Common myeloid progenitor, CD34-positive (primary cell): ENCODE measurements around the gene PRDM15.

Source experiments
- CTCF ChIA-PET: fragments of 350-600 bp; sonication (Branson Sonifier 250); formaldehyde crosslinking; loops from one replicate; lab custom pipeline; 2021; ENCODE audit warnings: antibody characterized with exemption; lab: Charles Lee
- POLR2A ChIA-PET: fragments of 350-600 bp; sonication (Branson Sonifier 250); formaldehyde crosslinking; loops from one replicate; lab custom pipeline; 2021; ENCODE audit warnings: antibody characterized with exemption; lab: Charles Lee
- DNase-seq, 3 donors: peaks; one replicate each; pipeline versions ENCODE4 v3.0.0 to v3.0.0-alpha.2; 2013
- H3K27ac ChIP-seq, 2 experiments: 1 replicate in 1 of 2; 2 replicates in 1 of 2; pipeline ENCODE4 v1.7.0; 2013; ENCODE audit warnings: inconsistent platforms in 2 of 2, low read length in 2 of 2, mild to moderate bottlenecking in 2 of 2, low read depth in 1 of 2, moderate library complexity in 1 of 2; ENCODE audit not compliant: severe bottlenecking in 2 of 2, insufficient read depth in 1 of 2, poor library complexity in 1 of 2
- H3K27me3 ChIP-seq, 5 experiments: replicated peaks in 2 of 5; 1 replicate in 3 of 5; 2 replicates in 2 of 5; pipeline versions ENCODE4 v1.6.1 to v1.7.0; 2013; ENCODE audit warnings: low read length in 4 of 5, mild to moderate bottlenecking in 2 of 5, moderate library complexity in 2 of 5, inconsistent platforms in 1 of 5; ENCODE audit not compliant: insufficient read depth in 5 of 5, control insufficient read depth in 4 of 5
- H3K36me3 ChIP-seq, 4 experiments: 1 replicate in 2 of 4; 2 replicates in 2 of 4; pipeline versions ENCODE4 v1.6.1 to v1.7.0; 2013; ENCODE audit warnings: low read length in 3 of 4, control low read depth in 1 of 4, mild to moderate bottlenecking in 1 of 4; ENCODE audit not compliant: control insufficient read depth in 4 of 4, insufficient read depth in 4 of 4
- H3K4me1 ChIP-seq, 4 experiments: 1 replicate in 3 of 4; 2 replicates in 1 of 4; pipeline versions ENCODE4 v1.6.1 to v1.7.1; 2013; ENCODE audit warnings: low read length in 3 of 4, mild to moderate bottlenecking in 3 of 4, control low read depth in 1 of 4, inconsistent platforms in 1 of 4, moderate library complexity in 1 of 4; ENCODE audit not compliant: control insufficient read depth in 4 of 4, insufficient read depth in 4 of 4; ENCODE audit errors: control extremely low read depth in 1 of 4
- H3K4me3 ChIP-seq, 7 experiments: 1 replicate in 4 of 7; 2 replicates in 3 of 7; pipeline versions ENCODE4 v1.5.1 to v1.7.0; 2013; ENCODE audit warnings: mild to moderate bottlenecking in 7 of 7, low read length in 6 of 7, moderate library complexity in 6 of 7, inconsistent platforms in 2 of 7, low read depth in 2 of 7, control low read depth in 1 of 7; ENCODE audit not compliant: insufficient read depth in 4 of 7, control insufficient read depth in 1 of 7; ENCODE audit errors: extremely low read depth in 1 of 7
- H3K9me3 ChIP-seq, 5 experiments: 1 replicate in 4 of 5; 2 replicates in 1 of 5; pipeline versions ENCODE4 v1.6.1 to v1.7.1; 2013; ENCODE audit warnings: low read length in 4 of 5, mild to moderate bottlenecking in 2 of 5, inconsistent platforms in 1 of 5, low read depth in 1 of 5, moderate library complexity in 1 of 5; ENCODE audit not compliant: control insufficient read depth in 4 of 5, insufficient read depth in 2 of 5; ENCODE audit errors: control extremely low read depth in 1 of 5
- WGBS: methylation state at CpG from one replicate; pipeline ENCODE4 v1.1.5; 2013; ENCODE audit not compliant: insufficient coverage; 5-methylcytosine and 5-hydroxymethylcytosine counted together

Gene PRDM15

DNA sequence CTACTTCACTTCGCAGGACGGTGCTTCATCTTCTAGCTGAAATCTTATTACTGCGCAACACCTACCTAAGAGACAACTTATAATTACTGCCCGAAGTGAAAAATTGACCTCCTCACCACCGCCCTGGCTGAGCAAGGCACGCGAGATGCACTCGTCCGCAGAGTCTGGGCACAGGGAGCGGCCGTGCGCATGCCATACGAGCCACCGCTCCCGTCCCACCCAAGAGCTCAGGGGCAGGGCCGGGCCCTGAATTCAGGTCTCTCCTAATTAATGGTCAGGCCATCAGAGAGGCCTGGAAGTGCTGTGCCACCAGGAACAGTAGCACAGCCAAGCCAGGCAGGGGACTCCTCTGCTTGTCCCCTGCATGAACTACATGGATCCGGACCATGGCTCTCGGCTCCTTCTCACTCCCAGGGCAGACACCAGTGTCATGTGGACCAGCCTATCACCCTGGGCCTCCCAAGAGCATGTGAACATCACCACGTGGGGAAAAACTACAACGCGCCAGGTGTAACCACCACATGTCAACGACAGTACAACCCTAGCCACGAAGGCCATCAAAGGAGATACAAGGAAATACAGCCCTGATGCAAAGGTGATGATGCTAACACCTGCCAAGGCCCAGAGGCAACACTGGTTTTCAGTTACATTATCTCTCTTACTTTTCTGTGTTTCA, 123.7 kb downstream of the PRDM15 start:
- Histone ChIP-seq H3K9me3 (no peaks in the 10 kb centered on the region), H3K27me3 (peaks cover 2 to 19% (median 10%) of the 10 kb centered on the region in 5 experiments), H3K36me3 (no peaks in the 10 kb centered on the region), H3K4me1 (peaks cover 0 to 2% (median 0%) of the 10 kb centered on the region in 4 experiments), H3K4me3 (no peak overlapping the region), H3K27ac (no peak overlapping the region)
- POLR2A ChIA-PET: no interaction called here
- CTCF ChIA-PET: interaction anchor here (1.2 kb wide), 1 partner anchor 10 kb away, joined by 3 read pairs; no protein-coding TSS in a partner anchor
- 94% methylated on average over 23 of the region's 23 CpGs for WGBS
- no peak for DNase-seq

DNA sequence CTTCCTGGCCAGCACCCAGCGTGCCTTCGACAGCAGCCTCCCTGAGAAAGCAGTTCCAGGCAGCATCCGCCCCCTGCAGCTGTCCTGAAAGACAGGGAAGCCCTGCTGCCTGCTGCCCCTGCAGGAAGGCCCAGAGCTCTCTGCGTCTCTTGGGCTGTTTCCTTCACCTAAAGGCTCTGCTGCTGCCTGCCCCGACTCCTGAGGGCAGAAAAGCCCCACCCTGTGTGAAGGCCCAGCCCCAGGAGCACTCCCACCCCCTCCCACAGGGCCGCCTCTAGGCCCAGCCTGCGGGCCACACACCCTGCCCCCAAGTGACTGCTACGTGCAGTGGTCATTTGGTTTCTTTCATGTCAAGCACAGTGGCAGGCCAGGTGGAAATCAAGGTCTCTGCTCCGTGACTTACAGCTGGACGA, 124.7 kb downstream of the PRDM15 start:
- ChIA-PET CTCF (no interaction called here), POLR2A (no interaction called here)
- DNase-seq: no peak
- Histone ChIP-seq H3K27ac (no peak overlapping the region), H3K36me3 (no peaks in the 10 kb centered on the region), H3K4me3 (no peak overlapping the region), H3K4me1 (peaks cover 0 to 2% (median 0%) of the 10 kb centered on the region in 4 experiments), H3K27me3 (peaks cover 0 to 10% (median 2%) of the 10 kb centered on the region in 5 experiments), H3K9me3 (no peaks in the 10 kb centered on the region)
- 96% methylated on average over 6 of the region's 10 CpGs for WGBS

DNA sequence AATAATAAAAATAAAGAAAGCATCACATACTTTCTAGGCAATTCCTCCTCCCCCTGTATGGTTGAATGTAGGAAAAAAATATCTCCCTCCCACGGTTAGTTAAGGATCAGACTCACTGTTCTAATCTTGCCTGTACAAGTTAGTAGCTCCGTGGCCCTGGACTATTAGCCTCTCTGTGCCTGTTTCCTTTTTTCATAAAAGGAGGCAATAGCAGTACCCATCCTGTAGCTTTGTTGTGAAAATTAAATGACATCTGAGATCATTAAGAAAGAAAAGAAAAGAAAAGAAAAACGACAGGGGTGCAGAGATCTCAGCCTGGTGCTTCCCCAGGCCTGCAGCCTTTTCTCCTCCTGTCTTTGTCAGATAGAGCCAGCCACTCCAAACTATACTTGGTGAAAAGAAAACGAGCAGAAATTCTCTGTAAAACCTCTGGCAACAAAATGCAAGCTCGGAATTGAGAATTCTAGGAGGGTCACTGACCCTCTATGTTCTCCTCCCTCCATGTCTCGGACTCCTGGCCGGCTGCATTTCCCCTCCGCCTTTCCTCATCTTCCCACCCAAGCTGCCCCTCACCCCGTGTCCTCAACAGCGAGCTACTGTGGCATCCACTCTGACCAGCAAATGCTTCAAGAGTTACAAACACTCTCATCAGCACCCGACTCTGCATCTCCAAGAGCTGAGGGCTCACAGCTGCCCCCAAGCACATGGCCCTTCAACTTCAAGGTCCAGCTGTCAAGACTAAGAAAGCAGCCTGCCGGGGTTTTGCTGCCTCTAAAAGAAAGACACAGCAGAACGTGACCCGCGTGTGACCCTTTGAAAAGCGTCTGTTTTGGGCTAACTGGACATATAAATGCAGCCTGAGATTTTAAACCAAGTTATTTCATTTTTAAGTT, 125.9 kb downstream of the PRDM15 start:
- DNase-seq: no peak
- Histone ChIP-seq H3K27ac (no peak overlapping the region), H3K4me1 (peaks cover 0 to 2% (median 0%) of the 10 kb centered on the region in 4 experiments), H3K27me3 (peaks cover 0 to 7% (median 2%) of the 10 kb centered on the region in 5 experiments), H3K4me3 (no peak overlapping the region), H3K36me3 (no peaks in the 10 kb centered on the region), H3K9me3 (no peaks in the 10 kb centered on the region)
- ChIA-PET POLR2A (no interaction called here), CTCF (interaction anchor here (2.1 kb wide), 1 partner anchor 10 kb away, joined by 10 read pairs; no protein-coding TSS in a partner anchor)
- 95% methylated on average over 9 of the region's 16 CpGs for WGBS

DNA sequence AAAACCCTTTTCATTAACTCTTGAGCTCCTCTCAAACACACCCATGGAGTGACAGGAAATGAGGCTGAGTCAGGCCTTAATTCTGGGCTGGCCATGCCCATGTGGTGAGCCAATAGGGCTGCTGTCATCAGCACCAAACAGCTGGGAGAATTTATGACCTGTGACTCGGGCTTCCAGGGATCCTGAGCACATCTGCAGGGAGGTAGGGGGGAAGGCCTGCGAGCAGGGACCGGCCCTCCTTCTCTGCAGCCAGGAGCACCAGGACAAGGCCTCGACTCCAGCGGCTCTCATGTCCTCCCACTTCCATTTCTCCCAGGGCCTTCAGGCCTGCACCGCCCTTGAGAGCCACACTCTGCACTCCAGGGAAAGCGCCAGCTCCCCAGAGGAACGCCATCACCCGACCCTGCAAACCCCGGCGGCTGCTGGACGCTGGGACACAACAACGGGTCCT, 126.9 kb downstream of the PRDM15 start:
- DNase-seq: no peak
- peaks cover 0 to 2% (median 0%) of the 10 kb centered on the region in 4 experiments for H3K4me1 ChIP-seq
- H3K36me3 ChIP-seq: no peaks in the 10 kb centered on the region
- POLR2A ChIA-PET: no interaction called here
- CTCF ChIA-PET: interaction anchor here (2.1 kb wide), 1 partner anchor 11 kb away, joined by 10 read pairs; no protein-coding TSS in a partner anchor
- peaks cover 0 to 9% (median 2%) of the 10 kb centered on the region in 5 experiments for H3K27me3 ChIP-seq
- H3K4me3 ChIP-seq: no peak overlapping the region
- 86% methylated on average over 10 of the region's 13 CpGs for WGBS
- no peaks in the 10 kb centered on the region for H3K9me3 ChIP-seq
- H3K27ac ChIP-seq: no peak overlapping the region

DNA sequence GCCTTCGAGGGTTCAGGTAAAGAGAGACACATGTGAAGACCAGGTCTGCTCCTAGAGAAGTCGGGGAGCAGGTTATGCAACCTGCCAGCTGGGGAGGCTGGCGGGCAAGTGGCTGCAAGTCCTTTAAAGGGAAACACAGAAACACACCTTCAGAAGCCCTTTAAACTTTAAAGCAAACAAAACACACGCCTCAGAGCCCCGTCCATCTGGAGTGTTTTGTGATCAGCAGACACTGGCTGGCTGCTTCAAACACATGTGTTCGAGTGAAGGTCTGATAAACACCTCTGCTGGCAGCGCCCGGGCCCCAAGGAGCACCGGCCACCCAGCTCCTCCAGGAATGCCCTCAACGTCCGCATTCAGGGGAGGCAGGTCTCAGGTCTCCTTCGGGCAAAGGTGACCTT, 127.5 kb downstream of the PRDM15 start:
- 80% methylated on average over 12 of the region's 12 CpGs for WGBS
- H3K4me3 ChIP-seq: no peak overlapping the region
- peaks cover 0 to 2% (median 0%) of the 10 kb centered on the region in 4 experiments for H3K4me1 ChIP-seq
- POLR2A ChIA-PET: no interaction called here
- CTCF ChIA-PET: interaction anchor here (1.4 to 2.1 kb wide), 2 partner anchors 12 to 15 kb away, joined by 3 to 10 read pairs; partner anchors contain the start of gene RIPK4
- DNase-seq: no peak
- H3K9me3 ChIP-seq: no peaks in the 10 kb centered on the region
- H3K36me3 ChIP-seq: no peaks in the 10 kb centered on the region
- peaks cover 0 to 9% (median 2%) of the 10 kb centered on the region in 5 experiments for H3K27me3 ChIP-seq
- H3K27ac ChIP-seq: no peak overlapping the region

DNA sequence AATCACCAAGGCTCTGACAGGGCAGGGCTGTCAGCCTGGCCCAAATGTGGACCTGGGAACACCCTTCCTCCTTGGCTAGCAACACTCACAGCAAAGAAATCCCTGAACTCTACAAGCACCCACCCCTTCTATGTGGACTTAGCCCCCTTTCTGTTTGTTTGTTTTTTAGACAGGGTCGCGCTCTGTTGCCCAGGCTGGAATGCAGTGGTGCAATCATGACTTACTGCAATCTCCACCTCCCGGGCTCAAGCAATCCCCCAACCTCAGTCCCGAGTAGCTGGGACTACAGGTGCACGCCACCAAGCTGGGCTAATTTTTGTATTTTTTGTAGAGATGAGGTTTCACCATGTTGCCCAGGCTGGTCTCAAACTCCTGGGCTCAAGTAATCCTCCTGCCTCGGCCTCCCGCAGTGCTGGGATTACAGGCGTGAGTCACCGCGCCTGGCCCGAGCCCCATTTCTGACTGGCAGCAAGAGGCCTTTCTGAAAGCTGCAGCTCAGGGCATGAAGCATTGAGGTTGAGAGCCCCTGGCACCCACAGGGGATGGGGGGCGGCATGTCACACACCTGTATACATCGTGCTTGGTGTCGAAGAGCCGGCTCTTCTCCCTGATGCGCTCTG, 128.5 kb downstream of the PRDM15 start:
- Histone ChIP-seq H3K27me3 (peaks cover 0 to 9% (median 2%) of the 10 kb centered on the region in 5 experiments), H3K4me3 (no peak overlapping the region), H3K9me3 (no peaks in the 10 kb centered on the region), H3K27ac (no peak overlapping the region), H3K36me3 (no peaks in the 10 kb centered on the region), H3K4me1 (peaks cover 0 to 2% (median 0%) of the 10 kb centered on the region in 4 experiments)
- DNase-seq: no peak
- POLR2A ChIA-PET: no interaction called here
- 97% methylated on average over 14 of the region's 16 CpGs for WGBS
- CTCF ChIA-PET: interaction anchor here (1.4 kb wide), 1 partner anchor 16 kb away, joined by 3 read pairs; the partner anchor contains the start of gene RIPK4
